A549 (cell line): Measurements from ENCODE around the gene BCL6B. TPM values are rescaled to one million over a fixed set of nuclear protein-coding genes. Genes with fewer than 3 reads are reported as not detected.

Experiments used
- ATAC-seq, 2 experiments: fragments of 200-7000 bp in 1 of 2; fragments of >200 bp in 1 of 2; cut with Nextera tagmentation in 1 of 2; cut with Tn5 transposase in 1 of 2; 3 replicates each; pipeline versions ENCODE4 v1.8.0 to v1.9.1; 2018 to 2020; ENCODE audit warnings: mild to moderate bottlenecking in 1 of 2, moderate library complexity in 1 of 2
- CTCF ChIA-PET: fragments of 300-600 bp; sonication (Branson Sonifier 250); formaldehyde crosslinking; extraction: SDS; loops from one replicate; lab custom pipeline; 2021; ENCODE audit warnings: antibody characterized with exemption, inconsistent platforms; lab: Yijun Ruan, JAX
- POLR2A ChIA-PET: fragments of 350-600 bp; formaldehyde crosslinking; extraction: SDS; loops from one replicate; lab custom pipeline; 2021; ENCODE audit warnings: antibody characterized with exemption, inconsistent platforms; lab: Yijun Ruan, JAX
- DNase-seq, 2 experiments: peaks; one replicate each; pipeline versions ENCODE4 v3.0.0 to v3.0.0-alpha.2; 2011 to 2016; ENCODE audit warnings: low read depth in 1 of 2, low spot score in 1 of 2
- FAIRE-seq: peaks from 2 replicates; lab custom pipeline; 2011; peaks lifted over from hg19 to GRCh38; lab: Jason Lieb, UNC
- H3K27ac ChIP-seq, 2 experiments: fragments of >200 bp; sonication (Bioruptor Twin); formaldehyde crosslinking; 3 replicates each; pipeline ENCODE4 v1.5.1; 2016 to 2017
- H3K4me1 ChIP-seq: fragments of >200 bp; sonication (Bioruptor Twin); formaldehyde crosslinking; 3 replicates; pipeline ENCODE4 v1.6.1; 2016
- H3K4me2 ChIP-seq: fragments of >200 bp; sonication (Bioruptor Twin); formaldehyde crosslinking; 3 replicates; pipeline ENCODE4 v1.6.1; 2016
- H3K4me3 ChIP-seq: fragments of >200 bp; sonication (Bioruptor Twin); formaldehyde crosslinking; 3 replicates; pipeline ENCODE4 v1.5.1; 2016
- H3K9me3 ChIP-seq: fragments of >200 bp; sonication (Bioruptor Twin); formaldehyde crosslinking; 3 replicates; pipeline ENCODE4 v1.6.1; 2016
- BCL3 ChIP-seq: fragments of >200 bp; sonication (Bioruptor Twin); formaldehyde crosslinking; IDR thresholded peaks from 3 replicates; pipeline ENCODE4 v1.6.1; 2016
- BHLHE40 ChIP-seq: IDR thresholded peaks from 2 replicates; pipeline ENCODE4 v1.6.1; 2012; ENCODE audit warnings: low read depth, low read length, inconsistent platforms
- CBX2 ChIP-seq: fragments of 200-600 bp; sonication (generic); IDR thresholded peaks from 2 replicates; pipeline ENCODE4 v1.6.1; 2016; ENCODE audit warnings: low read depth, mild to moderate bottlenecking, borderline replicate concordance
- CHD2 ChIP-seq: fragments of 150-350 bp; IDR thresholded peaks from 2 replicates; pipeline ENCODE4 v1.6.1; 2014; ENCODE audit warnings: low read length; ENCODE audit not compliant: partially characterized antibody
- CTCF ChIP-seq: fragments of >200 bp; sonication (Bioruptor Twin); formaldehyde crosslinking; IDR thresholded peaks from 3 replicates; pipeline ENCODE4 v1.5.1; 2016
- FOXS1 ChIP-seq: fragments of 250-450 bp; sonication (Bioruptor Pico); IDR thresholded peaks from 2 replicates; pipeline ENCODE4 v1.5.0; 2020; ENCODE audit warnings: mild to moderate bottlenecking, moderate library complexity
- HDAC2 ChIP-seq: fragments of 200-600 bp; sonication (generic); IDR thresholded peaks from 2 replicates; pipeline ENCODE4 v1.6.1; 2016
- HES2 ChIP-seq: fragments of >200 bp; sonication (Bioruptor Twin); formaldehyde crosslinking; IDR thresholded peaks from 2 replicates; pipeline ENCODE4 v1.6.1; 2016
- HEYL ChIP-seq: fragments of 250-450 bp; sonication (Bioruptor Pico); IDR thresholded peaks from 2 replicates; pipeline ENCODE4 v1.8.0; 2021; ENCODE audit warnings: mild to moderate bottlenecking, moderate library complexity
- HMGXB4 ChIP-seq: fragments of 250-450 bp; sonication (Bioruptor Pico); IDR thresholded peaks from 2 replicates; pipeline ENCODE4 v1.5.0; 2021; ENCODE audit warnings: mild to moderate bottlenecking, moderate library complexity, borderline replicate concordance
- KDM1A ChIP-seq: fragments of 200-600 bp; sonication (generic); IDR thresholded peaks from 2 replicates; pipeline ENCODE4 v1.6.1; 2016; ENCODE audit warnings: low read depth, mild to moderate bottlenecking
- KDM5A ChIP-seq: fragments of 200-600 bp; sonication (generic); IDR thresholded peaks from 2 replicates; pipeline ENCODE4 v1.6.1; 2016; ENCODE audit warnings: antibody characterized with exemption, mild to moderate bottlenecking
- MAFK ChIP-seq: fragments of 450-650 bp; IDR thresholded peaks from 2 replicates; pipeline ENCODE4 v1.6.1; 2014; ENCODE audit not compliant: partially characterized antibody
- MYC ChIP-seq: IDR thresholded peaks from 2 replicates; pipeline ENCODE4 v1.6.1; 2012; ENCODE audit warnings: mild to moderate bottlenecking, inconsistent platforms, low read length, improper control_type of control experiment, borderline replicate concordance
- NPAS2 ChIP-seq: fragments of 250-450 bp; sonication (Bioruptor Pico); IDR thresholded peaks from 2 replicates; pipeline ENCODE4 v1.8.0; 2022; ENCODE audit warnings: mild to moderate bottlenecking, moderate library complexity, borderline replicate concordance
- PHF8 ChIP-seq: fragments of 200-600 bp; sonication (generic); IDR thresholded peaks from 2 replicates; pipeline ENCODE4 v1.6.1; 2016; ENCODE audit warnings: low read depth, mild to moderate bottlenecking, antibody characterized with exemption, moderate library complexity, borderline replicate concordance
- POLR2A ChIP-seq: IDR thresholded peaks from 2 replicates; pipeline ENCODE4 v1.6.1; 2012; ENCODE audit warnings: mild to moderate bottlenecking, low read length
- RARB ChIP-seq: fragments of 250-450 bp; sonication (Bioruptor Pico); IDR thresholded peaks from 2 replicates; pipeline ENCODE4 v1.8.0; 2021; ENCODE audit warnings: mild to moderate bottlenecking, moderate library complexity
- RCOR1 ChIP-seq: fragments of 150-350 bp; IDR thresholded peaks from 2 replicates; pipeline ENCODE4 v1.6.1; 2014; ENCODE audit warnings: antibody characterized with exemption, low read length, low read depth
- TFCP2L1 ChIP-seq: fragments of 250-450 bp; sonication (Bioruptor Pico); IDR thresholded peaks from 2 replicates; pipeline ENCODE4 v1.5.0; 2021; ENCODE audit warnings: mild to moderate bottlenecking
- ZC3H11A ChIP-seq: fragments of 450-650 bp; IDR thresholded peaks from 2 replicates; pipeline ENCODE4 v1.6.1; 2014; ENCODE audit warnings: antibody characterized with exemption, mild to moderate bottlenecking
- ZSCAN20 ChIP-seq: fragments of 250-450 bp; sonication (Bioruptor Pico); IDR thresholded peaks from 2 replicates; pipeline ENCODE4 v1.8.0; 2022; ENCODE audit warnings: mild to moderate bottlenecking, moderate library complexity
- WGBS: methylation state at CpG from one replicate; pipeline ENCODE4 v1.1.6; 2017; ENCODE audit errors: missing lambda C conversion rate; 5-methylcytosine and 5-hydroxymethylcytosine counted together
- polyA plus RNA-seq, 4 experiments: library from polyadenylated mRNA; depleted of rRNA in 3 of 4; stranded (reverse); fragments of >200 nt; fragmentation: RNase III in 1 of 4; extraction: RNeasy Plus Mini Kit Qiagen cat#74134 plus additional on column Dnase treatment in 1 of 4; gene quantifications; 2 replicates in 3 of 4; 3 replicates in 1 of 4; pipeline ENCODE4 v1.2.3, GENCODE V29; 2011 to 2017

BCL6B gene
- polyA plus RNA-seq, 2 of the 4 experiments (the other 2 are of a cell fraction): 0.04 TPM; not detected in 1

- ChIA-PET POLR2A (no interaction called here), CTCF (interaction anchor here (0.9 to 34.0 kb wide), 7 partner anchors 9 to 233 kb away, joined by 3 to 1477 read pairs (median 12); partner anchors contain the start of gene ASGR2)
- DNase-seq (no peak), ATAC-seq (no peak), FAIRE-seq (peak; percentile 90)
- H3K27ac ChIP-seq: peak overlapping the region; percentile 11 to 91; a peak in 4 of 6 replicates
- H3K4me1 ChIP-seq: peaks cover 43% of the 10 kb centered on the region
- TF ChIP-seq HMGXB4 (CRISPR knock-in tag) (no peak), ZSCAN20 (no peak), CBX2 (no peak), CTCF (no peak), HEYL (CRISPR knock-in tag) (no peak), PHF8 (no peak), KDM5A (no peak), RARB (CRISPR knock-in tag) (no peak), POLR2A (no peak), MAFK (no peak), NPAS2 (CRISPR knock-in tag) (no peak), HDAC2 (no peak), HES2 (no peak), TFCP2L1 (CRISPR knock-in tag) (no peak), MYC (no peak), ZC3H11A (no peak), BHLHE40 (no peak), CHD2 (no peak), RCOR1 (no peak), FOXS1 (CRISPR knock-in tag) (no peak)
- 58% methylated on average over 6 of the region's 6 CpGs for WGBS
- peaks cover 8% of the 10 kb centered on the region; the same call in 1 of the 3 replicates for H3K9me3 ChIP-seq
- peak overlapping the region; percentile 5; the same call in 1 of the 3 replicates for H3K4me2 ChIP-seq
- no peak overlapping the region for H3K4me3 ChIP-seq
Observed at GRCh38 chr17:7063518-7064094, 40.8 kb downstream of the BCL6B start.

- ATAC-seq (no peak), DNase-seq (no peak), FAIRE-seq (no peak)
- 78% methylated on average over 4 of the region's 4 CpGs for WGBS
- peaks cover 37% of the 10 kb centered on the region for H3K4me1 ChIP-seq
- peaks cover 8% of the 10 kb centered on the region; the same call in 1 of the 3 replicates for H3K9me3 ChIP-seq
- no peak for TF ChIP-seq CHD2
- no peak for TF ChIP-seq BCL3
- no peak for TF ChIP-seq ZSCAN20
- no peak for TF ChIP-seq KDM1A
- H3K27ac ChIP-seq: peak overlapping the region; percentile 0 to 91; a peak in 3 of 6 replicates
- CTCF ChIA-PET: interaction anchor here (1.4 to 34.0 kb wide), 5 partner anchors 9 to 72 kb away, joined by 3 to 1477 read pairs (median 6); partner anchors contain the start of gene ASGR2
- no peak overlapping the region for H3K4me2 ChIP-seq
- no peak overlapping the region for H3K4me3 ChIP-seq
- POLR2A ChIA-PET: no interaction called here
Observed at GRCh38 chr17:7064261-7064660, 41.4 kb downstream of the BCL6B start.
